Stimulated activated CD8-positive, alpha-beta memory T cell treated with anti-CD3 and anti-CD28 coated beads, Interleukin-12 subunit alpha, Interleukin-12 subunit beta, amount 100 ng/mL, for 24 hours (primary cell): ENCODE results near the gene PRKACB.
"Not testable (repeated sequence)": the region's sequence is repeated elsewhere in the genome, so short reads cannot be mapped to it uniquely, and the experiment has no call there.

Source experiments
- DNase-seq: peaks from one replicate; pipeline ENCODE4 v3.0.0-alpha.2; 2020; ENCODE audit errors: extremely low read depth

PRKACB gene

GRCh38 chr1:84223751-84224432 lies 79.8 kb downstream of the PRKACB start:
- no peak for DNase-seq

- no peak for DNase-seq
Observed at GRCh38 chr1:84224905-84225304, 80.8 kb downstream of the PRKACB start.

GRCh38 chr1:84225646-84226045 lies 81.6 kb downstream of the PRKACB start:
- DNase-seq, result no peak

GRCh38 chr1:84232676-84233075 lies 88.6 kb downstream of the PRKACB start:
- not testable (repeated sequence) for DNase-seq

GRCh38 chr1:84236256-84236655 lies 92.2 kb downstream of the PRKACB start:
- DNase-seq, result no peak

GRCh38 chr1:84242641-84243040 lies 98.6 kb downstream of the PRKACB start:
- DNase-seq, result no peak

GRCh38 chr1:84245563-84245962 lies 101.5 kb downstream of the PRKACB start:
- DNase-seq, result no peak

- DNase-seq, result no peak
Observed at GRCh38 chr1:84246213-84246612, 102.1 kb downstream of the PRKACB start.

- DNase-seq, result no peak
Observed at GRCh38 chr1:84247425-84248220, 103.6 kb downstream of the PRKACB start.

GRCh38 chr1:84250668-84251067 lies 106.6 kb downstream of the PRKACB start:
- DNase-seq, result no peak

- DNase-seq, result no peak
Observed at GRCh38 chr1:84253036-84253435, 109.0 kb downstream of the PRKACB start.

GRCh38 chr1:84253891-84254290 lies 109.8 kb downstream of the PRKACB start:
- DNase-seq, result no peak

- no peak for DNase-seq
Observed at GRCh38 chr1:84254703-84255238, 110.7 kb downstream of the PRKACB start.

GRCh38 chr1:84255582-84255981 lies 111.5 kb downstream of the PRKACB start:
- DNase-seq, result no peak

- no peak for DNase-seq
Observed at GRCh38 chr1:84257617-84258016, 113.5 kb downstream of the PRKACB start.

GRCh38 chr1:84259376-84259775 lies 115.3 kb downstream of the PRKACB start:
- DNase-seq, result no peak

- DNase-seq, result no peak
Observed at GRCh38 chr1:84259989-84260388, 115.9 kb downstream of the PRKACB start.

GRCh38 chr1:84260852-84261518 lies 116.9 kb downstream of the PRKACB start:
- no peak for DNase-seq

GRCh38 chr1:84264961-84265360 lies 120.9 kb downstream of the PRKACB start:
- DNase-seq, result no peak

- DNase-seq, result no peak
Observed at GRCh38 chr1:84265867-84266266, 121.8 kb downstream of the PRKACB start.

- no peak for DNase-seq
Observed at GRCh38 chr1:84266748-84267147, 122.7 kb downstream of the PRKACB start.

- DNase-seq, result no peak
Observed at GRCh38 chr1:84267476-84267875, 123.4 kb downstream of the PRKACB start.
